Midbrain (tissue), 1 donor: Measurements from ENCODE around the gene NRG2.
A peak's percentile ranks its signal among the peaks of the same experiment; 100 is the strongest.

ENCODE experiments used
- DNase-seq: peaks from one replicate; lab custom pipeline; 2025; lab: John Stamatoyannopoulos, UW

The NRG2 gene

GRCh38 chr5:139836469-139837208, 206.5 kb downstream of the NRG2 start:
- DNase-seq = no peak

GRCh38 chr5:139835656-139836055, 207.4 kb downstream of the NRG2 start:
- no peak for DNase-seq

DNA sequence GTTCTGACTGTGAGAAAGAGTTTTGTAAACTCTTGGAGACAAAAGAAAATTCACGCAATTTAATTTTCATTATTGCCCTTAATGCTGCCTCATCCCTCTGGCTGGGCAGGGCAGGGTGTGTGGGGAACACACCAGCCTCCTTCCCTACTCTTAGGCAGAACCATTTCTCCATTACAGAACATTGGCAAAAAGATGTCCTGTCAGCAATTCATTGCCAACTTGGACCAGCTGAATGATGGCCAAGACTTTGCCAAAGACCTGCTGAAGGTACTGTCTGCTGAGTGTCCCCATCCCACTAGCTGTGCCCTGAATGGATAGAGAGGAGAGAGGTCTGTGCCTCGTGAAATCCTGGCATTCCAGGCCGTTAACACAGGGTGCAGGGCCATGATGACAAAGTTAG, 209.6 kb downstream of the NRG2 start:
- no peak for DNase-seq

GRCh38 chr5:139831624-139832023, 211.5 kb downstream of the NRG2 start:
- no peak for DNase-seq

DNA sequence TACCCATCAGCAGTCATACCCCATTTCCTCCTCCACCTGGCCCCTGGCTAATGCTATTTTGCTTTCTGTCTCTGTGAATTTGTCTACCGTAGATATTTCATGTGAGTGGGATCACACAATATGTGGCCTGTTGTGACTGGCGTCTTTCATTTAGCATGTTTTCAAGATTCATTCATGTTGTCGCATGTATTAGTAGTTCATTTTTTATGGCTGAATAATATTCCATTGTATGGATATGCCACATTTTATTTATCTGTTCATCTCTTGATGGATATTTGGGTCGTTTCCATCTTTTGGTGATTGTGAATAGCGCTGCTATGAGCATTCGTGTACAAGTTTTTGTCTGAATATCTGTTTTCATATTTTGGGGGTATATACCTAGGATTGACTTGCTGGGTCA, 213.6 kb downstream of the NRG2 start:
- no peak for DNase-seq

DNA sequence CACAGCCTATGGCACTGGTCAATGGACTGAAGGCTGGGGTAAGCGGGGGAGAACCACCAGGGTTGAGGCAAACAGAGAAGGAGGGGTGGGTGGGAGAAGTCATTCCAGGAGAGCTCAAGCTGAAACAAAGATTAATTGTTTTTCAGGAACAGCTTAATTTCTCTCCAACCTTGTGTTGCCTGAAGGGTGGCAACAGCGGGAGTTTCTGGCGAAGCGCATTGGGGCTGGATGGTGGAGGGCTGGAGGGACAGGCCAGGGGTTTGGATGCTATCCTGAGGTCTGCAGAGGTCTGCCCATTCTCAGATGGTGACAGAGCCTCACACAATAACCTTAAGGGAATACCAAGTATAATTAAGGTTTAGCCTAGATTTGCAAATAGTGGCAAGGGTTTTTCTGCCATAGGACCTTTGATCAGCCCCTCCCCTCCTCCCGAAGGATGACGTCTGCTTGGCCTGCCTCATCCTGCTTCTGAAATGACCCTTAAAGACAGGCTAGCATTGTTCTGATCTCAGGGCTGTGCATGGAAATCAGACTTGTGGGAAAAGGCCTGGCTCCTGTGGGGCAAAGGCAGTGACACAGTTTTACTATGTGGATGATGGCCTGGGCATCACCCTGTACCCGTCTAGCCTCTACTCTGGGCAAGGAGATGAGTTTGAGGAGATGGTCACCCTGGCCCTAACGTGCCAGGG, 214.7 kb downstream of the NRG2 start:
- peak; percentile 85 for DNase-seq

GRCh38 chr5:139825690-139826089, 217.4 kb downstream of the NRG2 start:
- DNase-seq = no peak

- DNase-seq = no peak
Measured at GRCh38 chr5:139823757-139824355, 219.2 kb downstream of the NRG2 start.

GRCh38 chr5:139822553-139823425, 220.3 kb downstream of the NRG2 start:
- DNase-seq = no peak

GRCh38 chr5:139821806-139822552, 221.1 kb downstream of the NRG2 start:
- no peak for DNase-seq

DNA sequence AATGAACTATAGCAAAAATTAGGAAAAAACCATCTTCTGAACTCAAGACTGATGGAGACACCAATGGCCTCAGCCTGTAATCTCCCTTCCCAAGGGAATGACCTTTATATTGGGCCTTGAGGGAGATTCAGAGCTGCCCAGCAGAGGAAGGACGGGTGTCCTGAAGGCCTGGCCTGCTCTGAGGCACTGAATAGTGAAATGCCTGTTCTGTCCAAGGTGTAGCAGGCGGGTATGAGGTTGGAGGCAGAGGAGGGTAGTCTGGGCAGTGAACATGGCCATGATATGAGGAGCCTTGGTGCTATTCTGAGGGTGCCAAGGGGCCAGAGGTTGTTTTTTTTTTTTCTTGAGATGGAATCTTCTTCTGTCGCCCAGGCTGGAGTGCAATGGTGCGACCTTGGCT, 222.5 kb downstream of the NRG2 start:
- DNase-seq = no peak

DNA sequence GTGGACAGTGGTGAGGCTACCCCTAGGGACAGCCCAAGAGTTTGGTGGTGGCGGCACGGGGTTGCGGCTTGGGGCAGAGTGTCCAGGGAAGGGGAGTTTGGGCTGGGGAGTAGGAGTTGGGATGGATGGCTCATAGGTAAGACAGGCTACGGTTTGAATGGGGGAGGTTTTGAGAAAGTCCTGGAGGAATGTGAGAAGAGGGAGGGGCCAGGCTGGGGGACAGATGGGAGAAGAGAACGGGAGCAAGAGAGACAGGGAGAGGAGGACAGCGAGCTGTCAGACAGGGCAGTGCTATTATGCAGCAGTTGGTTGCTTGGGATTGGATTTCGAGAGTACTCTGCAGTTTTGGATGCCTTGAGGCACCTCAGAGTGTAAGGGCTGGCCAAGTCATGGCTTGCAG, 223.0 kb downstream of the NRG2 start:
- no peak for DNase-seq

DNA sequence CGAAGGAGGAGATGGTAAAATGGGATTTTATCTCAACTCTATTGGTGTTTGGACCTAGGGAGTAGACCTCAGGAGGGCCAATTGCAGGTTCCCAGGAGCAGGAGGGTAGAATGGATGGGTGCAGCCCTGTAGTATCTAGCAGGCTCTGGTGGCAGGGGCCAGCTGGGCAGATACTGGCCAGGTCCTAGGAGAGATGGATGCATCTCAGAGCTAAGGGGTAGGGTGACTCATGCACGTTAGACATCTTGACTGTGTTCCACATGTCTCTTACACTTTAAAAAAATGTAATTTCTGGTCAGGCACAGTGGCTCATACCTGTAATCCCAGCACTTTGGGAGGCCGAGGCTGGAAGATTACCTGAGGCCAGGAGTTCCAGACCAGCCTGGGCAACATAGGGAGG, 225.1 kb downstream of the NRG2 start:
- DNase-seq = no peak

GRCh38 chr5:139817362-139817761, 225.7 kb downstream of the NRG2 start:
- DNase-seq = no peak

DNA sequence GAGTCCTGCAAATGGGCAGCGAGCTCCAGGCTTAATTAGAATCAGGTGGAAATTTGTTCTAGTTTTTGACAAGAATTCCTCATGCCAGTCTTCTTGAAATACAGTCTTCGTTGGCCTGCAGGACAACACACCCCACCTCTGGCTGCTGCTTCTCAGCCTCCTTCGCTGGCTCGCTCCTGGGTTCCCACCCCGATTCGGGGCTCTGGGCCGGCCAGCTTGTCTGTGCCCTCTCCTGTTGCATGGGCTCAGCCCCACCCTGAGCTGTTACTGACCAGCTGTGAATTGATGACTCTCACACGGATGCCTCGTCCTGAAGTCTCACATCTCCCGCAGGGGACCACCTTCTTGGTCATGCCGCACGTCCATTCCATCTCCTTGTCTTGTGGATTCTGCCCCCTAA, 226.5 kb downstream of the NRG2 start:
- no peak for DNase-seq

GRCh38 chr5:139814704-139815280, 228.3 kb downstream of the NRG2 start:
- no peak for DNase-seq

- no peak for DNase-seq
Measured at GRCh38 chr5:139814191-139814601, 228.9 kb downstream of the NRG2 start.

GRCh38 chr5:139812836-139813805, 230.0 kb downstream of the NRG2 start:
- DNase-seq = no peak

- no peak for DNase-seq
Measured at GRCh38 chr5:139812323-139812722, 230.8 kb downstream of the NRG2 start.

DNA sequence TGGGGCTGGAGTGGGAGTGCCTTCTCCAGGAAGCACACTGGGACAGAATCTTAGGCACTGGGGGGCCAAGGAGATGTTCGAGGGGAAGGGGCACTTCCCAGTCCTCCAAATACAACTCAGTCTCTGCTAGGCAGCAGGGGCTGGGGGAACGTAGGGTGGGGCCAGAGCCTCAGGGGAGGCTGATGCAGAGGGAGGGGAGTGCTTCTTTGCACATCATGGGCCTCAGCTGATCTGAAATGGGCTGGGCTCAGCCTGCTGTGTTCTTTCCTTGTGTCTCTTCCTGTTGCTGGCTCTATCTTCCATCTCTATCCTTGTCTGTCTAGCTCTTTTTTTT, 231.9 kb downstream of the NRG2 start:
- DNase-seq = no peak
